HepG2 (cell line): ENCODE measurements around the gene SBSN. TPM values are rescaled to one million over a fixed set of nuclear protein-coding genes. Genes with fewer than 3 reads are reported as not detected.

Experiments used
- CEBPB ChIP-seq: IDR thresholded peaks from 2 replicates; pipeline ENCODE4 v1.6.1; 2011; ENCODE audit warnings: low read depth, low read length, improper control_type of control experiment, borderline replicate concordance
- CHCHD3 ChIP-seq: sonication (generic); formaldehyde crosslinking; IDR thresholded peaks from 2 replicates; pipeline ENCODE4 v1.8.0; 2022; ENCODE audit warnings: mild to moderate bottlenecking, missing genetic modification reagents, moderate library complexity
- CTCF ChIP-seq: sonication (generic); formaldehyde crosslinking; IDR thresholded peaks from 2 replicates; pipeline ENCODE4 v1.5.0; 2020; ENCODE audit warnings: mild to moderate bottlenecking, missing genetic modification reagents, moderate library complexity
- HMGXB3 ChIP-seq: sonication (generic); formaldehyde crosslinking; IDR thresholded peaks from 2 replicates; pipeline ENCODE4 v1.4.0; 2020; ENCODE audit warnings: missing genetic modification reagents, borderline replicate concordance
- JUN ChIP-seq: sonication (generic); formaldehyde crosslinking; IDR thresholded peaks from 2 replicates; pipeline ENCODE4 v1.4.0; 2020; ENCODE audit warnings: mild to moderate bottlenecking, missing genetic modification reagents
- KDM2A ChIP-seq: sonication (generic); formaldehyde crosslinking; IDR thresholded peaks from 2 replicates; pipeline ENCODE4 v1.4.0; 2020; ENCODE audit warnings: low read depth, missing genetic modification reagents, borderline replicate concordance
- KDM5B ChIP-seq: sonication (generic); formaldehyde crosslinking; IDR thresholded peaks from 2 replicates; pipeline ENCODE4 v1.4.0; 2020; ENCODE audit warnings: missing genetic modification reagents, mild to moderate bottlenecking, borderline replicate concordance
- MIXL1 ChIP-seq: IDR thresholded peaks from 2 replicates; pipeline ENCODE4 v1.6.1; 2016
- NFKB2 ChIP-seq: sonication (generic); formaldehyde crosslinking; IDR thresholded peaks from 2 replicates; pipeline ENCODE4 v1.4.0; 2020; ENCODE audit warnings: missing genetic modification reagents, borderline replicate concordance
- PPARG ChIP-seq: conservative IDR thresholded peaks from 2 replicates; pipeline ENCODE4 v1.6.1; 2016; ENCODE audit warnings: missing biosample characterization, missing genetic modification reagents
- SP1 ChIP-seq, 2 experiments: fragments of 450-650 bp in 1 of 2; sonication (generic) in 1 of 2; formaldehyde crosslinking in 1 of 2; IDR thresholded peaks; 2 replicates each; pipeline versions ENCODE4 v1.4.0 to v1.6.1; 2016 to 2020; ENCODE audit warnings: missing genetic modification reagents in 1 of 2
- TAF1 ChIP-seq: sonication (generic); formaldehyde crosslinking; IDR thresholded peaks from 2 replicates; pipeline ENCODE4 v1.4.0; 2020; ENCODE audit warnings: missing genetic modification reagents
- TBX2 ChIP-seq: sonication (generic); formaldehyde crosslinking; IDR thresholded peaks from 2 replicates; pipeline ENCODE4 v1.5.0; 2020; ENCODE audit warnings: missing genetic modification reagents, mild to moderate bottlenecking, borderline replicate concordance
- U2AF2 ChIP-seq: fragments of 200-400 bp; formaldehyde crosslinking; IDR thresholded peaks from 2 replicates; pipeline ENCODE4 v1.6.1; 2017; ENCODE audit warnings: low read depth, mild to moderate bottlenecking, low read length
- ZBTB43 ChIP-seq: sonication (generic); formaldehyde crosslinking; conservative IDR thresholded peaks from 2 replicates; pipeline ENCODE4 v1.4.0; 2020; ENCODE audit warnings: missing genetic modification reagents
- ZC3H4 ChIP-seq: sonication (generic); formaldehyde crosslinking; IDR thresholded peaks from 2 replicates; pipeline ENCODE4 v1.4.0; 2020; ENCODE audit warnings: missing genetic modification reagents, borderline replicate concordance
- ZFP36L1 ChIP-seq: sonication (generic); formaldehyde crosslinking; IDR thresholded peaks from 2 replicates; pipeline ENCODE4 v1.8.0; 2022; ENCODE audit warnings: mild to moderate bottlenecking, missing genetic modification reagents, moderate library complexity
- ZFP41 ChIP-seq: sonication (generic); formaldehyde crosslinking; IDR thresholded peaks from 2 replicates; pipeline ENCODE4 v1.4.0; 2020; ENCODE audit warnings: mild to moderate bottlenecking, missing genetic modification reagents, borderline replicate concordance
- ZFP82 ChIP-seq: sonication (generic); formaldehyde crosslinking; IDR thresholded peaks from 2 replicates; pipeline ENCODE4 v1.5.1; 2020; ENCODE audit warnings: mild to moderate bottlenecking, missing genetic modification reagents, borderline replicate concordance
- ZNF10 ChIP-seq: sonication (generic); formaldehyde crosslinking; IDR thresholded peaks from 2 replicates; pipeline ENCODE4 v1.4.0; 2020; ENCODE audit warnings: mild to moderate bottlenecking, low read depth, missing genetic modification reagents, borderline replicate concordance
- ZNF180 ChIP-seq: sonication (generic); formaldehyde crosslinking; IDR thresholded peaks from 2 replicates; pipeline ENCODE4 v1.4.0; 2020; ENCODE audit warnings: low read depth, missing genetic modification reagents, borderline replicate concordance
- ZNF577 ChIP-seq: sonication (generic); formaldehyde crosslinking; IDR thresholded peaks from 2 replicates; pipeline ENCODE4 v1.4.0; 2020; ENCODE audit warnings: mild to moderate bottlenecking, low read depth, missing genetic modification reagents, borderline replicate concordance
- ZNF768 ChIP-seq: sonication (generic); formaldehyde crosslinking; IDR thresholded peaks from 2 replicates; pipeline ENCODE4 v1.4.0; 2020; ENCODE audit warnings: missing genetic modification reagents
- polyA plus RNA-seq, 8 experiments: library from polyadenylated mRNA; depleted of rRNA in 3 of 8; stranded (reverse) in 7 of 8; unstranded in 1 of 8; fragments of >200 nt; fragmentation: Illumina TruSeq in 4 of 8; extraction: Trizol in 4 of 8; gene quantifications; 2 replicates each; pipeline versions ENCODE4 v1.2.1 to v1.2.3, GENCODE V29; 2011 to 2016; ENCODE audit warnings: low read depth in 4 of 8, missing spikeins in 1 of 8, mixed read lengths in 1 of 8; ENCODE audit not compliant: insufficient read depth in 1 of 8
- total RNA-seq, 5 experiments: library from RNA; depleted of rRNA; stranded (reverse); fragments of >200 nt; fragmentation: Illumina TruSeq; extraction: Trizol; gene quantifications; 2 replicates each; pipeline ENCODE4 v1.2.3, GENCODE V29; 2016; ENCODE audit warnings: low read depth in 1 of 5

SBSN gene
- total and polyA plus RNA-seq, 2 of the 13 experiments (the other 11 are each of a cell fraction or from before 2014, with no cell fraction given), result not detected

- TF ChIP-seq HMGXB3 (peak; percentile 72), ZNF577 (no peak), MIXL1 (0 out of 2 replicates have a peak, but pooled peaks have one; percentile 11), ZFP41 (no peak), ZC3H4 (no peak), NFKB2 (CRISPR knock-in tag) (no peak; the same call in 1 of the 2 replicates), ZNF180 (CRISPR knock-in tag) (no peak), TAF1 (CRISPR knock-in tag) (peak; percentile 60), U2AF2 (no peak), ZBTB43 (CRISPR knock-in tag) (no peak), CEBPB (no peak), TBX2 (CRISPR knock-in tag) (peak; percentile 66), KDM5B (peak; percentile 65; the same call in 1 of the 2 replicates), CTCF (CRISPR knock-in tag) (peak; percentile 97), CHCHD3 (no peak), ZFP82 (CRISPR knock-in tag) (no peak), ZNF768 (CRISPR knock-in tag) (no peak), PPARG (CRISPR knock-in tag) (no peak; the same call in 1 of the 2 replicates), KDM2A (CRISPR knock-in tag) (peak; percentile 92), ZFP36L1 (CRISPR knock-in tag) (no peak), JUN (CRISPR knock-in tag) (no peak), ZNF10 (CRISPR knock-in tag) (no peak), SP1 (IDR thresholded peaks at IDR 0.05) (no peak), SP1 (CRISPR knock-in tag; IDR thresholded peaks at IDR 0.05) (no peak)
Observed at GRCh38 chr19:35509861-35510625, 18.1 kb downstream of the SBSN start (continued).
